Measurements from ENCODE around the gene VAV3.

DNA sequence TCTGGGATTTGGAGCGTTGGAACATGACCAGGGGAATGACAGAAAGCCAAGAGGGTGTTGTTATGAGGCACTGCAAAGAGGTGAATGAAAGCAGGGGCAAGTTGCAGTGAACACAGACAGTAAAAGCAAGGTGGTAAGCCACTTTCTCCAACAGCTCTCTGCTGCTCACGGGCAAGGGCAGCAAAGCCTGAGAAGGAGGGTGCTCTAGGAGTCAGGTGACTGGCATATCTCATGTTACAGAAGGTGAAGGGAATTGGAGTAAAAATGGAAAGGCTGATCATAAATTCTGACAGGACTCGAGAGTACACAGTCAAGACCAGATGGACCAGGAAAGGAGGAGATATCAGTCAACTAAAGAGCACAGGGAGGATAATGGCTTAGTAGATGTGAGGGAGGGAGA lies 14.5 kb downstream of the VAV3 start:
- TF ChIP-seq, protein P1, sequence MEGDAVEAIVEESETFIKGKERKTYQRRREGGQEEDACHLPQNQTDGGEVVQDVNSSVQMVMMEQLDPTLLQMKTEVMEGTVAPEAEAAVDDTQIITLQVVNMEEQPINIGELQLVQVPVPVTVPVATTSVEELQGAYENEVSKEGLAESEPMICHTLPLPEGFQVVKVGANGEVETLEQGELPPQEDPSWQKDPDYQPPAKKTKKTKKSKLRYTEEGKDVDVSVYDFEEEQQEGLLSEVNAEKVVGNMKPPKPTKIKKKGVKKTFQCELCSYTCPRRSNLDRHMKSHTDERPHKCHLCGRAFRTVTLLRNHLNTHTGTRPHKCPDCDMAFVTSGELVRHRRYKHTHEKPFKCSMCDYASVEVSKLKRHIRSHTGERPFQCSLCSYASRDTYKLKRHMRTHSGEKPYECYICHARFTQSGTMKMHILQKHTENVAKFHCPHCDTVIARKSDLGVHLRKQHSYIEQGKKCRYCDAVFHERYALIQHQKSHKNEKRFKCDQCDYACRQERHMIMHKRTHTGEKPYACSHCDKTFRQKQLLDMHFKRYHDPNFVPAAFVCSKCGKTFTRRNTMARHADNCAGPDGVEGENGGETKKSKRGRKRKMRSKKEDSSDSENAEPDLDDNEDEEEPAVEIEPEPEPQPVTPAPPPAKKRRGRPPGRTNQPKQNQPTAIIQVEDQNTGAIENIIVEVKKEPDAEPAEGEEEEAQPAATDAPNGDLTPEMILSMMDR (IDR thresholded peaks at IDR 0.05), result no peak
- TF ChIP-seq POLR2A (IDR thresholded peaks at IDR 0.05), result no peak
